DOHH2 (cell line): ENCODE results near the gene MARCHF10.

Experiments used
- H3F3A ChIP-seq: fragments of 200-600 bp; sonication (generic), shearing (Covaris generic); 2 replicates; pipeline ENCODE4 v1.6.0; 2016; ENCODE audit warnings: antibody characterized with exemption, mild to moderate bottlenecking; ENCODE audit not compliant: control insufficient read depth, insufficient read depth
- H3K27ac ChIP-seq: fragments of 200-600 bp; sonication (generic); 2 replicates; pipeline ENCODE4 v1.5.1; 2014; ENCODE audit warnings: low read depth, mild to moderate bottlenecking, low read length, moderate library complexity
- H3K27me3 ChIP-seq: fragments of 200-600 bp; sonication (generic); 2 replicates; pipeline ENCODE4 v1.6.1; 2014; ENCODE audit warnings: mild to moderate bottlenecking, low read length, mixed read lengths; ENCODE audit not compliant: control insufficient read depth
- H3K36me3 ChIP-seq: fragments of 200-600 bp; sonication (generic); 2 replicates; pipeline ENCODE4 v1.6.1; 2014; ENCODE audit warnings: mild to moderate bottlenecking, low read length, moderate library complexity, mixed read lengths; ENCODE audit not compliant: control insufficient read depth
- H3K4me1 ChIP-seq: fragments of 200-600 bp; sonication (generic); 2 replicates; pipeline ENCODE4 v1.6.1; 2014; ENCODE audit warnings: mild to moderate bottlenecking, low read length, mixed read lengths; ENCODE audit not compliant: control insufficient read depth
- H3K4me2 ChIP-seq: fragments of 200-600 bp; sonication (generic); 2 replicates; pipeline ENCODE4 v1.6.0; 2014; ENCODE audit warnings: mild to moderate bottlenecking, low read length, moderate library complexity
- H3K4me3 ChIP-seq: fragments of 200-600 bp; sonication (generic); 2 replicates; pipeline ENCODE4 v1.5.1; 2014; ENCODE audit warnings: mild to moderate bottlenecking, low read length, mixed read lengths
- H3K79me2 ChIP-seq: fragments of 200-600 bp; sonication (generic); 2 replicates; pipeline ENCODE4 v1.6.1; 2014; ENCODE audit warnings: mild to moderate bottlenecking, low read length, mixed read lengths; ENCODE audit not compliant: control insufficient read depth
- H3K9me2 ChIP-seq: fragments of 200-600 bp; sonication (generic); replicated peaks from 2 replicates; pipeline ENCODE4 v1.6.1; 2014; ENCODE audit warnings: mild to moderate bottlenecking, low read length, mixed read lengths; ENCODE audit not compliant: control insufficient read depth
- H3K9me3 ChIP-seq: fragments of 200-600 bp; sonication (generic); 2 replicates; pipeline ENCODE4 v1.6.1; 2014; ENCODE audit warnings: antibody characterized with exemption, low read length, mixed read lengths; ENCODE audit not compliant: control insufficient read depth, insufficient read depth
- H4K20me1 ChIP-seq: fragments of 200-600 bp; sonication (generic); 2 replicates; pipeline ENCODE4 v1.6.0; 2014; ENCODE audit warnings: low read depth, mild to moderate bottlenecking, antibody characterized with exemption, low read length, moderate library complexity; ENCODE audit not compliant: control insufficient read depth, insufficient read depth
- EZH2phosphoT487 ChIP-seq: fragments of 200-600 bp; sonication (generic); IDR thresholded peaks from 2 replicates; pipeline ENCODE4 v1.6.1; 2017; ENCODE audit warnings: borderline replicate concordance, mild to moderate bottlenecking, antibody characterized with exemption, low read length, moderate library complexity, mixed read lengths
- TF ChIP-seq, protein P1 (sequence below): fragments of 200-600 bp; sonication (generic); IDR thresholded peaks from one replicate; pipeline ENCODE4 v1.5.1; 2014; ENCODE audit warnings: antibody characterized with exemption, mild to moderate bottlenecking, low read depth, low read length; ENCODE audit not compliant: poor library complexity, severe bottlenecking

MARCHF10 gene, protein sequence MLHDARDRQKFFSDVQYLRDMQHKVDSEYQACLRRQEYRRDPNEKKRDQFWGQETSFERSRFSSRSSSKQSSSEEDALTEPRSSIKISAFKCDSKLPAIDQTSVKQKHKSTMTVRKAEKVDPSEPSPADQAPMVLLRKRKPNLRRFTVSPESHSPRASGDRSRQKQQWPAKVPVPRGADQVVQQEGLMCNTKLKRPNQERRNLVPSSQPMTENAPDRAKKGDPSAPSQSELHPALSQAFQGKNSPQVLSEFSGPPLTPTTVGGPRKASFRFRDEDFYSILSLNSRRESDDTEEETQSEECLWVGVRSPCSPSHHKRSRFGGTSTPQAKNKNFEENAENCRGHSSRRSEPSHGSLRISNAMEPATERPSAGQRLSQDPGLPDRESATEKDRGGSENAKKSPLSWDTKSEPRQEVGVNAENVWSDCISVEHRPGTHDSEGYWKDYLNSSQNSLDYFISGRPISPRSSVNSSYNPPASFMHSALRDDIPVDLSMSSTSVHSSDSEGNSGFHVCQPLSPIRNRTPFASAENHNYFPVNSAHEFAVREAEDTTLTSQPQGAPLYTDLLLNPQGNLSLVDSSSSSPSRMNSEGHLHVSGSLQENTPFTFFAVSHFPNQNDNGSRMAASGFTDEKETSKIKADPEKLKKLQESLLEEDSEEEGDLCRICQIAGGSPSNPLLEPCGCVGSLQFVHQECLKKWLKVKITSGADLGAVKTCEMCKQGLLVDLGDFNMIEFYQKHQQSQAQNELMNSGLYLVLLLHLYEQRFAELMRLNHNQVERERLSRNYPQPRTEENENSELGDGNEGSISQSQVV

GRCh38 chr17:62807812-62808575 lies at the start of gene MARCHF10:
Gene MARCHF10 (minus strand): TSS chr17:62808314. CDS start chr17:62801735, 6,579 bp downstream.
- no peaks in the 10 kb centered on the region for H3K9me3 ChIP-seq
- H3K27me3 ChIP-seq, result 0 out of 2 replicates have a peak, but pooled peaks cover 2% of the 10 kb centered on the region
- no peaks in the 10 kb centered on the region for H3F3A ChIP-seq
- no peak within 1 kb of the TSS for H3K4me3 ChIP-seq
- no peak within 1 kb of the TSS for H3K27ac ChIP-seq
- no peaks in the 10 kb centered on the region for H4K20me1 ChIP-seq
- H3K9me2 ChIP-seq, result no peaks in the 10 kb centered on the region
- no peaks in the 10 kb centered on the region for H3K36me3 ChIP-seq
- no peak within 1 kb of the TSS for H3K4me2 ChIP-seq
- no peaks in the 10 kb centered on the region for H3K79me2 ChIP-seq
- H3K4me1 ChIP-seq, result no peaks in the 10 kb centered on the region
- TF ChIP-seq, protein P1, sequence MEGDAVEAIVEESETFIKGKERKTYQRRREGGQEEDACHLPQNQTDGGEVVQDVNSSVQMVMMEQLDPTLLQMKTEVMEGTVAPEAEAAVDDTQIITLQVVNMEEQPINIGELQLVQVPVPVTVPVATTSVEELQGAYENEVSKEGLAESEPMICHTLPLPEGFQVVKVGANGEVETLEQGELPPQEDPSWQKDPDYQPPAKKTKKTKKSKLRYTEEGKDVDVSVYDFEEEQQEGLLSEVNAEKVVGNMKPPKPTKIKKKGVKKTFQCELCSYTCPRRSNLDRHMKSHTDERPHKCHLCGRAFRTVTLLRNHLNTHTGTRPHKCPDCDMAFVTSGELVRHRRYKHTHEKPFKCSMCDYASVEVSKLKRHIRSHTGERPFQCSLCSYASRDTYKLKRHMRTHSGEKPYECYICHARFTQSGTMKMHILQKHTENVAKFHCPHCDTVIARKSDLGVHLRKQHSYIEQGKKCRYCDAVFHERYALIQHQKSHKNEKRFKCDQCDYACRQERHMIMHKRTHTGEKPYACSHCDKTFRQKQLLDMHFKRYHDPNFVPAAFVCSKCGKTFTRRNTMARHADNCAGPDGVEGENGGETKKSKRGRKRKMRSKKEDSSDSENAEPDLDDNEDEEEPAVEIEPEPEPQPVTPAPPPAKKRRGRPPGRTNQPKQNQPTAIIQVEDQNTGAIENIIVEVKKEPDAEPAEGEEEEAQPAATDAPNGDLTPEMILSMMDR, result no peak
- TF ChIP-seq EZH2phosphoT487, result no peak

- Histone ChIP-seq H3K9me3 (no peaks in the 10 kb centered on the region), H3K9me2 (no peaks in the 10 kb centered on the region), H3K4me1 (no peaks in the 10 kb centered on the region)
Observed at GRCh38 chr17:62857526-62857925, 49.4 kb upstream of the MARCHF10 start.

GRCh38 chr17:62856594-62856993 lies 48.5 kb upstream of the MARCHF10 start:
- Histone ChIP-seq H3K4me2 (no peak overlapping the region), H3K27ac (no peak overlapping the region), H3K27me3 (peaks cover 5% of the 10 kb centered on the region; the same call in 1 of the 2 replicates), H3K9me2 (no peaks in the 10 kb centered on the region), H3F3A (no peaks in the 10 kb centered on the region), H3K36me3 (no peaks in the 10 kb centered on the region), H4K20me1 (no peaks in the 10 kb centered on the region), H3K9me3 (no peaks in the 10 kb centered on the region), H3K4me1 (no peaks in the 10 kb centered on the region), H3K4me3 (no peak overlapping the region), H3K79me2 (no peaks in the 10 kb centered on the region)
- TF ChIP-seq, protein P1, result no peak
- no peak for TF ChIP-seq EZH2phosphoT487

More at GRCh38 chr17:62857526-62857925, 49.4 kb upstream of the MARCHF10 start:
- Histone ChIP-seq H3K36me3 (no peaks in the 10 kb centered on the region), H3K4me2 (no peak overlapping the region), H3K79me2 (no peaks in the 10 kb centered on the region), H3K4me3 (no peak overlapping the region), H3K27me3 (peaks cover 5% of the 10 kb centered on the region; the same call in 1 of the 2 replicates), H4K20me1 (no peaks in the 10 kb centered on the region), H3K27ac (no peak overlapping the region), H3F3A (no peaks in the 10 kb centered on the region)
- TF ChIP-seq EZH2phosphoT487, result no peak
- TF ChIP-seq, protein P1, result no peak
